HEK293 (cell line): ENCODE results near the gene EGFLAM.

Source experiments
- CTCF ChIA-PET: fragments of 350-600 bp; formaldehyde crosslinking; extraction: SDS; loops from one replicate; lab custom pipeline; 2021; ENCODE audit warnings: antibody characterized with exemption; lab: Yijun Ruan, JAX
- POLR2A ChIA-PET: fragments of 300-600 bp; formaldehyde crosslinking; extraction: SDS; loops from one replicate; lab custom pipeline; 2020; ENCODE audit warnings: antibody characterized with exemption, inconsistent platforms; lab: Yijun Ruan, JAX
- H3K27ac ChIP-seq: fragments of 200-500 bp; sonication (Bioruptor generic); 2 replicates; pipeline ENCODE4 v1.5.1; 2014; ENCODE audit warnings: low read depth, low read length, control low read depth, inconsistent platforms; ENCODE audit errors: extremely low read depth
- H3K36me3 ChIP-seq, 2 experiments: fragments of 200-500 bp in 1 of 2; sonication (Bioruptor generic) in 1 of 2; 1 replicate in 1 of 2; 2 replicates in 1 of 2; pipeline ENCODE4 v1.5.1; 2014 to 2017; ENCODE audit warnings: inconsistent platforms in 2 of 2, low read length in 2 of 2; ENCODE audit not compliant: control insufficient read depth in 2 of 2, insufficient read depth in 1 of 2
- H3K4me1 ChIP-seq: fragments of 200-500 bp; sonication (Bioruptor generic); 2 replicates; pipeline ENCODE4 v1.5.1; 2014; ENCODE audit warnings: mild to moderate bottlenecking, low read length, inconsistent platforms; ENCODE audit not compliant: control insufficient read depth, insufficient read depth
- H3K4me3 ChIP-seq: 2 replicates; pipeline ENCODE4 v1.5.1; 2011; ENCODE audit warnings: low read depth, mild to moderate bottlenecking, control low read depth, low read length, moderate library complexity
- H3K9me3 ChIP-seq: fragments of 200-500 bp; sonication (Bioruptor generic); 2 replicates; pipeline ENCODE4 v1.5.1; 2014; ENCODE audit warnings: low read depth, low read length, inconsistent platforms; ENCODE audit not compliant: control insufficient read depth, insufficient read depth
- ATF2 ChIP-seq: fragments of 450-650 bp; formaldehyde crosslinking; IDR thresholded peaks from 2 replicates; pipeline ENCODE4 v1.5.1; 2016; ENCODE audit warnings: missing biosample characterization, missing genetic modification characterization, low read depth
- BCL11B ChIP-seq: fragments of 450-650 bp; formaldehyde crosslinking; IDR thresholded peaks from 2 replicates; pipeline ENCODE4 v1.5.1; 2016; ENCODE audit warnings: low read depth, missing biosample characterization, missing genetic modification characterization
- IKZF3 ChIP-seq: fragments of 450-650 bp; IDR thresholded peaks from 2 replicates; pipeline ENCODE4 v1.5.0; 2018; ENCODE audit warnings: missing biosample characterization, mild to moderate bottlenecking, missing genetic modification characterization, moderate library complexity
- KLF7 ChIP-seq: fragments of 450-650 bp; formaldehyde crosslinking; IDR thresholded peaks from 2 replicates; pipeline ENCODE4 v1.5.1; 2016; ENCODE audit warnings: missing biosample characterization, missing genetic modification characterization, borderline replicate concordance
- REST ChIP-seq: fragments of 450-650 bp; formaldehyde crosslinking; IDR thresholded peaks from 2 replicates; pipeline ENCODE4 v1.5.1; 2016; ENCODE audit warnings: missing biosample characterization, missing genetic modification characterization
- SP3 ChIP-seq: fragments of 450-650 bp; formaldehyde crosslinking; IDR thresholded peaks from 2 replicates; pipeline ENCODE4 v1.5.1; 2016; ENCODE audit warnings: missing biosample characterization, missing genetic modification characterization
- ZBTB11 ChIP-seq: fragments of 450-650 bp; formaldehyde crosslinking; conservative IDR thresholded peaks from 2 replicates; pipeline ENCODE4 v1.5.1; 2016; ENCODE audit warnings: low read depth, missing biosample characterization, missing genetic modification characterization
- ZBTB49 ChIP-seq: fragments of 450-650 bp; formaldehyde crosslinking; IDR thresholded peaks from 2 replicates; pipeline ENCODE4 v1.5.1; 2016; ENCODE audit warnings: missing biosample characterization, missing genetic modification characterization, low read depth
- ZFHX2 ChIP-seq: fragments of 450-650 bp; formaldehyde crosslinking; conservative IDR thresholded peaks from 2 replicates; pipeline ENCODE4 v1.5.1; 2016; ENCODE audit warnings: missing biosample characterization, missing genetic modification characterization
- ZFP3 ChIP-seq: fragments of 450-650 bp; formaldehyde crosslinking; IDR thresholded peaks from 2 replicates; pipeline ENCODE4 v1.5.1; 2016; ENCODE audit warnings: low read depth, missing biosample characterization, missing genetic modification characterization
- ZNF112 ChIP-seq: fragments of 450-650 bp; formaldehyde crosslinking; IDR thresholded peaks from 2 replicates; pipeline ENCODE4 v1.5.0; 2017; ENCODE audit warnings: missing biosample characterization, missing genetic modification characterization
- ZNF155 ChIP-seq: fragments of 450-650 bp; formaldehyde crosslinking; IDR thresholded peaks from 2 replicates; pipeline ENCODE4 v1.5.1; 2016; ENCODE audit warnings: missing biosample characterization, missing genetic modification characterization
- ZNF157 ChIP-seq: fragments of 450-650 bp; formaldehyde crosslinking; IDR thresholded peaks from 2 replicates; pipeline ENCODE4 v1.5.1; 2016; ENCODE audit warnings: missing biosample characterization, missing genetic modification characterization
- ZNF169 ChIP-seq: fragments of 450-650 bp; formaldehyde crosslinking; IDR thresholded peaks from 2 replicates; pipeline ENCODE4 v1.5.1; 2016; ENCODE audit warnings: missing biosample characterization, missing genetic modification characterization
- ZNF398 ChIP-seq: fragments of 450-650 bp; formaldehyde crosslinking; IDR thresholded peaks from 2 replicates; pipeline ENCODE4 v1.5.1; 2017; ENCODE audit warnings: missing biosample characterization, missing genetic modification characterization
- ZNF501 ChIP-seq: fragments of 450-650 bp; formaldehyde crosslinking; IDR thresholded peaks from 2 replicates; pipeline ENCODE4 v1.5.1; 2016; ENCODE audit warnings: missing biosample characterization, missing genetic modification characterization
- ZNF521 ChIP-seq: fragments of 450-650 bp; formaldehyde crosslinking; IDR thresholded peaks from 2 replicates; pipeline ENCODE4 v1.5.1; 2017; ENCODE audit warnings: missing biosample characterization, mild to moderate bottlenecking, missing genetic modification characterization
- ZNF623 ChIP-seq: fragments of 450-650 bp; formaldehyde crosslinking; IDR thresholded peaks from 2 replicates; pipeline ENCODE4 v1.5.1; 2016; ENCODE audit warnings: missing biosample characterization, missing genetic modification characterization
- ZNF692 ChIP-seq: fragments of 450-650 bp; formaldehyde crosslinking; IDR thresholded peaks from 2 replicates; pipeline ENCODE4 v1.5.1; 2016; ENCODE audit warnings: missing biosample characterization, missing genetic modification characterization

The EGFLAM gene

GRCh38 chr5:38458174-38458573 is 199.8 kb downstream of the EGFLAM start:
- Histone ChIP-seq H3K27ac (no peak overlapping the region), H3K36me3 (no peaks in the 10 kb centered on the region; a peak in 1 of 3 replicates), H3K4me3 (no peak overlapping the region), H3K4me1 (no peaks in the 10 kb centered on the region), H3K9me3 (no peaks in the 10 kb centered on the region)
- ChIA-PET CTCF (interaction anchor here (0.6 kb wide), 1 partner anchor 751 kb away, joined by 4 read pairs; no protein-coding TSS in a partner anchor), POLR2A (no interaction called here)
- TF ChIP-seq ZNF112 (tag by site-specific recombination), result no peak
- TF ChIP-seq ZNF501 (tag by site-specific recombination), result no peak
- no peak for TF ChIP-seq ZNF155
- no peak for TF ChIP-seq KLF7 (tag by site-specific recombination)
- TF ChIP-seq ZNF169 (tag by site-specific recombination), result no peak
- TF ChIP-seq ZNF398 (tag by site-specific recombination), result no peak
- no peak for TF ChIP-seq ZFP3 (tag by site-specific recombination)
- TF ChIP-seq ZBTB11, result no peak
- no peak for TF ChIP-seq BCL11B

- ChIA-PET POLR2A (interaction anchor here (1.6 kb wide), 1 partner anchor 21 kb away, joined by 4 read pairs; no protein-coding TSS in a partner anchor), CTCF (interaction anchor here (0.6 to 2.9 kb wide), 8 partner anchors 16 to 457 kb away, joined by 3 to 23 read pairs (median 4); no protein-coding TSS in a partner anchor)
- Histone ChIP-seq H3K9me3 (no peaks in the 10 kb centered on the region), H3K27ac (no peak overlapping the region), H3K4me1 (peaks cover 15% of the 10 kb centered on the region), H3K4me3 (no peak overlapping the region), H3K36me3 (no peaks in the 10 kb centered on the region; a peak in 1 of 3 replicates)
- TF ChIP-seq ZNF521 (tag by site-specific recombination) (no peak), SP3 (tag by site-specific recombination) (no peak), IKZF3 (tag by site-specific recombination) (no peak), ZNF157 (tag by site-specific recombination) (no peak), ATF2 (peak; percentile 87), ZBTB49 (tag by site-specific recombination) (no peak), ZFHX2 (no peak), REST (no peak), ZNF692 (tag by site-specific recombination) (0 out of 2 replicates have a peak, but pooled peaks have one; percentile 27), ZNF623 (no peak)
Measured at GRCh38 chr5:38462976-38463633, 204.7 kb downstream of the EGFLAM start.
